ENCODE data around the gene SYMPK. TPM values are rescaled to one million over a fixed set of nuclear protein-coding genes. Genes with fewer than 3 reads are reported as not detected.

Gene SYMPK
- total RNA-seq, 5 donors from 2014 or later (not counting 1 experiment from before 2014, with no cell fraction given) = 89.7 to 102 (median 94.7) TPM

DNA sequence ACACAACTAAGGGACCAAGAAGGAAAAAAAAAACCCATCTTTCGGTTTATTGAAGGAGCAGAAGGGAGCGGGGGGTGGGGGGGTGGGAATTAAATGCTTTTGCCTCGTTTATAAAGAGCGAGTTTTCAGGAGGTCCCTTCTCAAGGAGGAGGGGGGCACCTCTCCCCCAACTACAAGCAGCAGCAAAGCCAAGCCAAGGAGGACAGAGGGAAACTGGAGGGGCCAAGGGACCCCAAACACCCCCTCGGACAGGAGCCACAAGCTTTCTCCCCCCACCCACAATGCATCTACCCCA lies 20.6 kb upstream of the SYMPK start:
- ATAC-seq (replicated peaks in 1 of 4) (no peak), DNase-seq (no peak)
- peak overlapping the region; percentile 71 to 78 (median 71) for H3K4me3 Mint-ChIP-seq
- no peaks in the 10 kb centered on the region for H3K36me3 ChIP-seq (ENCODE audit: control insufficient read depth in 2 of 2, extremely low read depth in 1 of 2, insufficient read depth in 1 of 2, low read length in 1 of 2)
- H3K27ac ChIP-seq (ENCODE audit: low read length) = no peak overlapping the region
- peaks cover 0 to 16% of the 10 kb centered on the region in 2 experiments for H3K27me3 ChIP-seq (replicated peaks in 1 of 2; ENCODE audit: control insufficient read depth in 2 of 2, extremely low read depth in 1 of 2, insufficient read depth in 2 of 2, low read length in 1 of 2)
- H3K4me1 Mint-ChIP-seq = peaks cover 22 to 34% (median 30%) of the 10 kb centered on the region in 3 donors
- ChIA-PET POLR2A (no interaction called here), CTCF (interaction anchor here in 1 of 2 donors (0.6 kb wide), 1 partner anchor 905 kb away, joined by 3 read pairs; no protein-coding TSS in a partner anchor)
- H3K36me3 Mint-ChIP-seq = no peaks in the 10 kb centered on the region
- H3K4me3 ChIP-seq (ENCODE audit: control insufficient read depth in 1 of 2, extremely low read depth in 1 of 2, low read length in 1 of 2) = peak overlapping the region in 1 of 2 donors; percentile 23
- H3K27me3 Mint-ChIP-seq = peaks cover 4 to 5% of the 10 kb centered on the region in 2 donors
- H3K27ac Mint-ChIP-seq = peak overlapping the region; percentile 48 to 53
- H3K9me3 Mint-ChIP-seq = no peaks in the 10 kb centered on the region
- H3K9me3 ChIP-seq = no peaks in the 10 kb centered on the region
- WGBS (ENCODE audit: insufficient coverage) = no CpG with 5 or more reads among the region's 5 CpGs
- peaks cover 16 to 47% of the 10 kb centered on the region in 2 experiments for H3K4me1 ChIP-seq (ENCODE audit: control insufficient read depth in 1 of 2, extremely low read depth in 1 of 2, insufficient read depth in 2 of 2, low read length in 2 of 2)

DNA sequence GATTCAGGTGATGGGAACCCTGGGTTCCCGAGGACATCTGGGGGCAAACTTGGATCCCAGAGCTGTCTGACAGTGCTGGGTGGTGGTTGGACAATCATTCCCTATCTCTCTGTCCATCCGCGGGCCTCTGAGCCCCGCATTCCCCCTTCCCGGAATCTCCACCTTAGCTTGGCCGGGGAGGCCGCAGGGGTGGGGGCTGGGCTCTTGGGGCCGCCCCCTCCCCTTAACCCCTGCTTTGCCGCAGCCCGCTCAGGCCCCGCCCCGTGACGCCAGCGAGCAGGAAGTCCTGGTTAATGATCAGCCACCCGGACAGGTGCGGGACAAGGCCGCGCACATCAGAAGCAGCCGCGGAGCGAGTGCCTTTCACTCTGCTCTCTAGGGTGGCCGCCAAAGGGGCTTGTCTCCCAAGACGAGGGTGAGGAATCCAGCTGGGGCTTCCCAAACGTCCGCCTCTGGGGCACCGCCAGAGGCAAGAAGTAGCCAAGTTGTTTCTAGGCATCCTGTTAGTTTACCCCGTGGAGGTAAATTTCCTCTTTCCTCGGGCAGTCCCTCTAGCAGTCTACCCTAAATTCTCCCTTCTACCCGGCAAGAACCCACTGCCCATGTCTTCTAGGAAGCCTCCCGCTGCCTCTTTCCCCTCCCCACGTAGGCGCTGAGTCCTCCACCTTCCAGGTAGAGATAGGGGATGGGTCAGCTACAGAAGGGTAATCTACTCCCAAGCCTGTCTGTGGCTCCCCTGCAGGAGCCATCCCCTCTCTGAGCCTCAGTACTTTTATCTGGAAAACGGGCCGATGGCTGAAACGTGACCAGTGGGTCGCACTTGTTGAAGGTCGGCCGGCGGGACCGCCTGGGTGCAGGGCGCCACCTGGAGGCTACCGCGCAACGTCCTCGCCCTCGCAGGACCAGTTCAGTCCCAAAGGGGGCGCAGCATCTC lies 20.0 kb upstream of the SYMPK start:
- Mint-ChIP-seq H3K9me3 (no peaks in the 10 kb centered on the region), H3K27me3 (peaks cover 7 to 8% of the 10 kb centered on the region in 2 donors), H3K36me3 (no peaks in the 10 kb centered on the region), H3K4me1 (peaks cover 22 to 37% (median 30%) of the 10 kb centered on the region in 3 donors), H3K27ac (peak overlapping the region in 1 of 2 donors; percentile 53), H3K4me3 (peak overlapping the region; percentile 71 to 78 (median 71))
- Histone ChIP-seq H3K27ac (ENCODE audit: low read length) (no peak overlapping the region), H3K4me1 (ENCODE audit: control insufficient read depth in 1 of 2, extremely low read depth in 1 of 2, insufficient read depth in 2 of 2, low read length in 2 of 2) (peaks cover 16 to 47% of the 10 kb centered on the region in 2 experiments), H3K4me3 (ENCODE audit: control insufficient read depth in 1 of 2, extremely low read depth in 1 of 2, low read length in 1 of 2) (peak overlapping the region; percentile 18 to 46), H3K27me3 (replicated peaks in 1 of 2; ENCODE audit: control insufficient read depth in 2 of 2, extremely low read depth in 1 of 2, insufficient read depth in 2 of 2, low read length in 1 of 2) (peaks cover 0 to 21% of the 10 kb centered on the region in 2 experiments), H3K36me3 (ENCODE audit: control insufficient read depth in 2 of 2, extremely low read depth in 1 of 2, insufficient read depth in 1 of 2, low read length in 1 of 2) (no peaks in the 10 kb centered on the region), H3K9me3 (no peaks in the 10 kb centered on the region)
- POLR2A ChIA-PET = no interaction called here
- ATAC-seq (replicated peaks in 1 of 4) (peak in 3 of 4 experiments; percentile 14 to 30 (median 19)), DNase-seq (peak; percentile 49 to 92 (median 77))
- WGBS (ENCODE audit: insufficient coverage) = 61% methylated on average over 22 of the region's 47 CpGs
- CTCF ChIA-PET = interaction anchor here in 1 of 2 donors (0.8 to 1.5 kb wide), 3 partner anchors 20 to 114 kb away, joined by 3 to 7 read pairs (median 4); partner anchors contain the start of genes MYPOP, SIX5 and SYMPK

DNA sequence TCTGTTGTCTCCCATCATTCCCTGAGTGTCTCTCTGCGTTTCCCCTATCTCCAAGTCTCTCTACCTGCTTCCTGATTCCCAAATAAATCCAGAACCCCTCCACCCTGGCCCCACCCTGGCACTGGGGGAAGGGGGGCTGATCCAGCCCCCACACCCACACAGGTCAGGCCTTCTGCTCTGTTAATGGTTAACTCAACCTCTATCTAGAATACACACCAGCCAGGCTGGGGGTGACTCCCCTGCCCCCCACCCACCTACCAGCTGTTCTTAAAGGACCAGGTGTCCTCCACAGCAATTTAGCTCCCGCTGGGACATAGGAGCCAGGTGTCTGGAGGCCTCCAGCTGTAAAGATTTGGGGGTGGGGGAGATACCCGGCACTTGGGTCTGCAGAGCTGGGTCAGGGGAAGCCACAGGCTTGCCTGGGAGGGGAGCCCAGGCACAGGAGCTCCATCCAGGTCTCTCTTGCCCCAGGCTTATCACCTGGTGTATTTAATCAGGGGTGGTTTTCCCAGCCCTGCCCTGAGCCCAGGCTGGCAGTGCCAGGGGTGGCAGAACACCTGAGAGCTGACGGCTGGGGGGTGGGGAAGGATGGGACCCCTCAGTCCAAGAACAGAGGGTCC lies 19.1 kb upstream of the SYMPK start:
- Mint-ChIP-seq H3K27ac (no peak overlapping the region), H3K4me1 (peaks cover 26 to 42% (median 30%) of the 10 kb centered on the region in 3 donors)

DNA sequence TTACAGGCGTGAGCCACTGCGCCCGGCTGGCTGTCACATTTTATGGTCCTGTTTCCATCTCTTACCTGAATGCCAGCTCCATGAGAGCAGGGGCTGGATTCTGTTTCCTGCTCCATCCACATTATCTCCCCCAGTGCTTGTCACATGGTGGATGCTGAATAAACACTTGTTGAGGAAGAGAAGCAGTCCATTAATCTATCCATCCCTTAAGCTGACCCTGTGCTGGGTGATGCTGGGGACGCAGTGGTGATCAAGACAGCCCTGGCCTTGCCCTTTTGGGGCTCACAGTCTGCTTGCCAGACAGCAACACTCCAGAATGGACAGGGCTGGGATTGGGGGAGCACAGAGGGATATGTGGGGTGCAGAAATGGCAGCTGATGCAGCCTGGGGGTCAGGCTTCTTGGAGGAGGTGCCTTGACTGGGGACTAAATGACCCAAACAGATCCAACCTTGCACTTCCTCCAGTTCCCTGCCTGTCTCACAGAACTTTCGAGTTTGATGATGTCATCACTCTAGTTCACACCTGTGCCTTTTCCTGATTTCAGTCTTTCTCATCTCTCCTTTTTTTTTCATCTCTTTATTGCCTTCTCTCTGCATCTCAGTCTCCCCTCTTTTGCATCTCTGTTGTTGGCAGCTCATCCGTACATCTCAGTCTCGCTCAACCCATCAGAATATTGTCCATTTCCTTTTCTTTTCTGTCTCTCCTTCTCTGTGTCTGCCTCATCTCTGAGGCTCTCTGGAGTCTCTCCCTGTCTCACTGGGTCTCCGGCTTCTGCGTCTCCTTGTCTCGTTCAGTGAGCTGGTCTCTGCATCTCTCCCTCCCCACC lies 18.3 kb upstream of the SYMPK start:
- Mint-ChIP-seq H3K27ac (no peak overlapping the region), H3K4me1 (peaks cover 25 to 39% (median 26%) of the 10 kb centered on the region in 3 donors), H3K36me3 (no peaks in the 10 kb centered on the region), H3K4me3 (peak overlapping the region in 1 of 3 donors; percentile 15), H3K27me3 (peaks cover 8 to 17% of the 10 kb centered on the region in 2 donors), H3K9me3 (no peaks in the 10 kb centered on the region)
- DNase-seq = no peak
- H3K4me3 ChIP-seq (ENCODE audit: control insufficient read depth in 1 of 2, extremely low read depth in 1 of 2, low read length in 1 of 2) = no peak overlapping the region
- H3K9me3 ChIP-seq = no peaks in the 10 kb centered on the region
- WGBS (ENCODE audit: insufficient coverage) = 74% methylated on average over 6 of the region's 10 CpGs
- H3K36me3 ChIP-seq (ENCODE audit: control insufficient read depth in 2 of 2, extremely low read depth in 1 of 2, insufficient read depth in 1 of 2, low read length in 1 of 2) = no peaks in the 10 kb centered on the region
- peaks cover 17 to 47% of the 10 kb centered on the region in 2 experiments for H3K4me1 ChIP-seq (ENCODE audit: control insufficient read depth in 1 of 2, extremely low read depth in 1 of 2, insufficient read depth in 2 of 2, low read length in 2 of 2)
- no peak for ATAC-seq (replicated peaks in 1 of 4)
- H3K27me3 ChIP-seq (replicated peaks in 1 of 2; ENCODE audit: control insufficient read depth in 2 of 2, extremely low read depth in 1 of 2, insufficient read depth in 2 of 2, low read length in 1 of 2) = peaks cover 0 to 37% of the 10 kb centered on the region in 2 experiments
- POLR2A ChIA-PET = interaction anchor here in 1 of 2 donors (0.5 kb wide), 1 partner anchor 378 kb away, joined by 3 read pairs; no protein-coding TSS in a partner anchor
- CTCF ChIA-PET = interaction anchor here (0.5 to 0.8 kb wide), 4 partner anchors 13 to 1550 kb away, joined by 3 to 6 read pairs (median 4); no protein-coding TSS in a partner anchor
- H3K27ac ChIP-seq (ENCODE audit: low read length) = no peak overlapping the region

More for the DNA sequence above, 19.1 kb upstream of the SYMPK start:
- H3K36me3 ChIP-seq (ENCODE audit: control insufficient read depth in 2 of 2, extremely low read depth in 1 of 2, insufficient read depth in 1 of 2, low read length in 1 of 2) = no peaks in the 10 kb centered on the region
- Mint-ChIP-seq H3K27me3 (peaks cover 7 to 16% of the 10 kb centered on the region in 2 donors), H3K36me3 (no peaks in the 10 kb centered on the region), H3K9me3 (no peaks in the 10 kb centered on the region), H3K4me3 (peak overlapping the region in 1 of 3 donors; percentile 15)
- no peak overlapping the region for H3K27ac ChIP-seq (ENCODE audit: low read length)
- H3K4me3 ChIP-seq (ENCODE audit: control insufficient read depth in 1 of 2, extremely low read depth in 1 of 2, low read length in 1 of 2) = no peak overlapping the region
- no peaks in the 10 kb centered on the region for H3K9me3 ChIP-seq
- ChIA-PET CTCF (interaction anchor here (0.6 to 1.5 kb wide), 4 partner anchors 14 to 113 kb away, joined by 3 to 7 read pairs (median 5); partner anchors contain the start of genes SIX5 (in 1 of the 2) and SYMPK (in 1 of the 2)), POLR2A (interaction anchor here in 1 of 2 donors (0.5 kb wide), 1 partner anchor 378 kb away, joined by 3 read pairs; no protein-coding TSS in a partner anchor)
- H3K4me1 ChIP-seq (ENCODE audit: control insufficient read depth in 1 of 2, extremely low read depth in 1 of 2, insufficient read depth in 2 of 2, low read length in 2 of 2) = peaks cover 16 to 47% of the 10 kb centered on the region in 2 experiments
- DNase-seq = no peak
- 100% methylated on average over 2 of the region's 4 CpGs for WGBS (ENCODE audit: insufficient coverage)
- peaks cover 0 to 30% of the 10 kb centered on the region in 2 experiments for H3K27me3 ChIP-seq (replicated peaks in 1 of 2; ENCODE audit: control insufficient read depth in 2 of 2, extremely low read depth in 1 of 2, insufficient read depth in 2 of 2, low read length in 1 of 2)
- no peak for ATAC-seq (replicated peaks in 1 of 4)

DNA sequence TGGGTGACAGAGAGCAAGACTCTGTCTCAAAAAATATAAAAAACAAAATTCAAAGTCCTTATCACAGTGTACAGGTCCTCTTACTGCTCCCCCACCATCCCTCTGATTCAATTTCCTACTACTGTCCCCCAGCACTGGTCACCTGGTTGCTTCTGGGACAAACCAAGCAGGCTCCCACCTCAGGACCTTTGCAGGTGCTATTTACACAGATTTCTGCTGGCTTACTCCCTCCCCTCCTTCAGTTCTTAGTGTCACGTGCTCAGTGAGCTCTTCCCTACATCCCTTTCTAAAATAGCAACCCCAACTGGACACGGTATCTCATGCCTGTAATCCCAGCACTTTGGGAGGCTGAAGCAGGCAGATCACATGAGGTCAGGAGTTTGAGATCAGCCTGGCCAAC lies 17.0 kb upstream of the SYMPK start:
- H3K36me3 Mint-ChIP-seq = peaks cover 3% of the 10 kb centered on the region
- ChIA-PET CTCF (no interaction called here), POLR2A (no interaction called here)
- H3K27ac ChIP-seq (ENCODE audit: low read length) = no peak overlapping the region
- no peaks in the 10 kb centered on the region for H3K9me3 ChIP-seq
- H3K4me1 ChIP-seq (ENCODE audit: control insufficient read depth in 1 of 2, extremely low read depth in 1 of 2, insufficient read depth in 2 of 2, low read length in 2 of 2) = peaks cover 16 to 44% of the 10 kb centered on the region in 2 experiments
- DNase-seq (no peak), ATAC-seq (replicated peaks in 1 of 4) (no peak)
- WGBS (ENCODE audit: insufficient coverage) = 80% methylated on average over 1 of the region's 2 CpGs
- H3K27ac Mint-ChIP-seq = peak overlapping the region in 1 of 2 donors; percentile 55
- no peak overlapping the region for H3K4me3 Mint-ChIP-seq
- peaks cover 0 to 49% of the 10 kb centered on the region in 2 experiments for H3K27me3 ChIP-seq (replicated peaks in 1 of 2; ENCODE audit: control insufficient read depth in 2 of 2, extremely low read depth in 1 of 2, insufficient read depth in 2 of 2, low read length in 1 of 2)
- H3K4me3 ChIP-seq (ENCODE audit: control insufficient read depth in 1 of 2, extremely low read depth in 1 of 2, low read length in 1 of 2) = no peak overlapping the region
- no peaks in the 10 kb centered on the region for H3K9me3 Mint-ChIP-seq
- H3K36me3 ChIP-seq (ENCODE audit: control insufficient read depth in 2 of 2, extremely low read depth in 1 of 2, insufficient read depth in 1 of 2, low read length in 1 of 2) = no peaks in the 10 kb centered on the region
- H3K4me1 Mint-ChIP-seq = peaks cover 25 to 37% (median 27%) of the 10 kb centered on the region in 3 donors
- peaks cover 13 to 26% of the 10 kb centered on the region in 2 donors for H3K27me3 Mint-ChIP-seq

All from T-cell (primary cell).